ENCODE results near the gene CDK5RAP2.

GRCh38 chr9:120412425-120412951 is 167.5 kb downstream of the CDK5RAP2 start:
- TF ChIP-seq CTCF (IDR thresholded peaks at IDR 0.05 in 4 of 5, conservative IDR thresholded peaks at IDR 0.05 in 1 of 5): no peak
- no peak for TF ChIP-seq POLR2A (IDR thresholded peaks at IDR 0.05)
